Mesothelial cell of epicardium (in vitro differentiated cells): ENCODE measurements around the gene MACROD2. TPM values are rescaled to one million over a fixed set of nuclear protein-coding genes. Genes with fewer than 3 reads are reported as not detected.

Source experiments
- DNase-seq, 2 experiments: peaks; one replicate each; pipeline ENCODE4 v3.0.0; 2021; ENCODE audit warnings: low spot score in 2 of 2; ENCODE audit not compliant: unreplicated experiment in 2 of 2
- H3K27ac Mint-ChIP-seq: 2 replicates; pipeline ENCODE4 v1.8.0; 2021; ENCODE audit warnings: mixed read lengths
- H3K27me3 Mint-ChIP-seq: 2 replicates; pipeline ENCODE4 v1.8.0; 2021; ENCODE audit warnings: low read depth, mixed read lengths
- H3K36me3 Mint-ChIP-seq: 2 replicates; pipeline ENCODE4 v1.8.0; 2021; ENCODE audit warnings: mixed read lengths
- H3K4me1 Mint-ChIP-seq: 2 replicates; pipeline ENCODE4 v1.8.0; 2021; ENCODE audit warnings: mixed read lengths
- H3K4me3 Mint-ChIP-seq: 2 replicates; pipeline ENCODE4 v1.8.0; 2021; ENCODE audit warnings: mild to moderate bottlenecking, moderate library complexity, mixed read lengths
- H3K9me3 Mint-ChIP-seq: 2 replicates; pipeline ENCODE4 v1.8.0; 2021; ENCODE audit warnings: mixed read lengths
- total RNA-seq: library from RNA; stranded (reverse); gene quantifications from 3 replicates; pipeline ENCODE4 v1.2.1, GENCODE V29; 2021
- TF ChIP-seq, protein P1 (sequence below): fragments of 200-600 bp; sonication (generic); IDR thresholded peaks from one replicate; pipeline ENCODE4 v1.5.0; 2021; ENCODE audit warnings: antibody characterized with exemption; ENCODE audit not compliant: unreplicated experiment

MACROD2 gene
- total RNA-seq, 1 donor from 2014 or later: 10.0 TPM

DNA sequence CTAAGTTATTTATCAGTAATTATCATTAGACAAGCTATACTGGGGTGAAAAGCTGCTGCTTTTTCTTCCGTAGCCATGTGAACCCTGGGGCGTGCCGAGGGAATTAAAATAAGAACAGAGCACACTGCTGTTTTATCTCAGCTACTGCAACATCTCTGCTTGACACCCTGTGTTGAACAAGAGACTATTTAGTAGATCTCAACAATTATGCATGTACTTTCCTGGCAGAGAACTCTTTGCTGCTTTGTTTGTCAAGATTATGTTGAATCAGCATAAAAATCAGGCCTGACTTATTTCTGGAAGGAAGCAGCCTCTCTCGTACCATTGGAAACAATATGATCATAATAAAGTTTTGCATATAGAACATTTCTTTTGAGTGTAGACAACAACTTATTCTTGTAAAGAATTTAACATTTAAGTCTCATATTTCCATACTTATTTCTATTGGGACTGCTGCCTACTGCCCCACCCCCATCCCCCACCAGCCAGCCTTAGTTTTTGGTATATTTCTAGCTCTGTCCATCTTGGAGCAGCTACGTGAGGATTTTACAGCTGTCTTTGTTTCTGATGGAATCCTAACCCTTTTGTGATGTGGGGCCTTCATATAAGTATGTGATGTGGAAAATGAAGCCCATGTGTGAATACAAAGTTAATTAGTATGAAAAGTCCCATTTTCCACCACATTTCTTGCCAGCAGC, 1566.5 kb downstream of the MACROD2 start:
- Mint-ChIP-seq H3K36me3 (no peaks in the 10 kb centered on the region), H3K4me1 (peaks cover 47% of the 10 kb centered on the region), H3K27me3 (no peaks in the 10 kb centered on the region), H3K27ac (no peak overlapping the region), H3K4me3 (no peak overlapping the region), H3K9me3 (peaks cover 5% of the 10 kb centered on the region)
- TF ChIP-seq, protein P1, sequence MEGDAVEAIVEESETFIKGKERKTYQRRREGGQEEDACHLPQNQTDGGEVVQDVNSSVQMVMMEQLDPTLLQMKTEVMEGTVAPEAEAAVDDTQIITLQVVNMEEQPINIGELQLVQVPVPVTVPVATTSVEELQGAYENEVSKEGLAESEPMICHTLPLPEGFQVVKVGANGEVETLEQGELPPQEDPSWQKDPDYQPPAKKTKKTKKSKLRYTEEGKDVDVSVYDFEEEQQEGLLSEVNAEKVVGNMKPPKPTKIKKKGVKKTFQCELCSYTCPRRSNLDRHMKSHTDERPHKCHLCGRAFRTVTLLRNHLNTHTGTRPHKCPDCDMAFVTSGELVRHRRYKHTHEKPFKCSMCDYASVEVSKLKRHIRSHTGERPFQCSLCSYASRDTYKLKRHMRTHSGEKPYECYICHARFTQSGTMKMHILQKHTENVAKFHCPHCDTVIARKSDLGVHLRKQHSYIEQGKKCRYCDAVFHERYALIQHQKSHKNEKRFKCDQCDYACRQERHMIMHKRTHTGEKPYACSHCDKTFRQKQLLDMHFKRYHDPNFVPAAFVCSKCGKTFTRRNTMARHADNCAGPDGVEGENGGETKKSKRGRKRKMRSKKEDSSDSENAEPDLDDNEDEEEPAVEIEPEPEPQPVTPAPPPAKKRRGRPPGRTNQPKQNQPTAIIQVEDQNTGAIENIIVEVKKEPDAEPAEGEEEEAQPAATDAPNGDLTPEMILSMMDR: no peak
- DNase-seq: no peak

DNA sequence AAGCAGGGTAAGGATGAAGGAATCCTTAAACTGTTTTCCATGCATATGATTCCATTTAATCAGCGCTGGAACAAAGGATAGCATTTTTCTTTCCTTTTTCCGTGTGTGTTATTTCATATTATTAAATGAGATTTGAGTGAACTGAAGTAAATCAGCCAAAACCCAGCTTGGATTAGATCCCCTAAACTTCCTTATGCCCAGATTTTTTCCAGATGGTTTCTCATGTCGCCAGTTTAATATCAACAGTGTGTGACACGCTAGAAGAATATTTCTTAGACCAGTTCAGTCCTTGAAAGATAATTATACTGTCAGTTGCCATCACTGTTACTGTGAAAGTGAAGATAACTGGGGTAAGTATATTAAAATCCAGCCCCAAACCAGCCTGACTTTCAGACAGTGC, 1568.5 kb downstream of the MACROD2 start:
- Mint-ChIP-seq H3K36me3 (no peaks in the 10 kb centered on the region), H3K27ac (no peak overlapping the region), H3K27me3 (no peaks in the 10 kb centered on the region), H3K4me1 (peaks cover 31% of the 10 kb centered on the region), H3K9me3 (peaks cover 8% of the 10 kb centered on the region), H3K4me3 (no peak overlapping the region)
- no peak for DNase-seq
- TF ChIP-seq, protein P1: no peak

DNA sequence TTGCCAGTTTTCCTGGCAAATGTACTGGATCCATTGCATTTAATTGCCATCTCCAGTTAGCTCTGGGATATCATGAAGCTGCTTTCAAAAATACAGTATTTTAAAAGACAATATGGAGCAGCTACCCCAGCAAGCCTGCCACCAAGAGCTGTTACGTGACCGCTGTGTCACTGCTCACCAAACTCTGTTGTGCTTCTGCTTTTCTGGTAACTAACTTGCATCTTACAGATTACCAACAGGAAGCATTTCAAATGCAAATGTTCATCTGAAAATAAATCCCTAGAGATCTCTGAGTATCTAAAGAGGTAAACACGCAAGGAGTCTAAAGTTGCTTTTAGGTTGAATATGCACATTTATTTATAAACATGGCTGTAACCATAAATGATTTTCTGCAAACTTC, 1569.7 kb downstream of the MACROD2 start:
- no peaks in the 10 kb centered on the region for H3K27me3 Mint-ChIP-seq
- H3K4me1 Mint-ChIP-seq: peaks cover 31% of the 10 kb centered on the region
- TF ChIP-seq, protein P1: no peak
- peaks cover 7% of the 10 kb centered on the region for H3K9me3 Mint-ChIP-seq
- H3K4me3 Mint-ChIP-seq: no peak overlapping the region
- DNase-seq: no peak
- no peak overlapping the region for H3K27ac Mint-ChIP-seq
- H3K36me3 Mint-ChIP-seq: no peaks in the 10 kb centered on the region

DNA sequence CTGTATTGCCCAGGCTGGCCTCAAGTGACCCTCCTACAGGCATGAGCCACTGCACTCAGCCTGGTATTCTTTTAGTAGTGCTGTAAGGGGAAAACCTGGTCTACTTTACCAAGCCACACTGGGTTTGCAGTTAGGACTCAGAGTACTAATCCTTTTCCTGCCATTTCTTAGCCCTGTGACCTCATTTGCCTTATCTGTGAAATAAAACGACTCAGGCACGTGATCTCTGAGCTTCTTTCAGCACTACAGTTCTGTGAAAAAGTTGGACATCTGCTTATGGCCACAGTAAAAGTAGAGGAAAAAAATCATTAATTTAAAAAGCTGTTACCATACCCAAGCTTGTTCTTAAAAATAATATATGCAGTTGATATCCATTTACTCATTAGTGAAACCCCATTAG, 1570.5 kb downstream of the MACROD2 start:
- Mint-ChIP-seq H3K4me3 (no peak overlapping the region), H3K4me1 (peaks cover 31% of the 10 kb centered on the region), H3K27ac (no peak overlapping the region), H3K27me3 (no peaks in the 10 kb centered on the region), H3K36me3 (no peaks in the 10 kb centered on the region), H3K9me3 (peaks cover 7% of the 10 kb centered on the region)
- TF ChIP-seq, protein P1: no peak
- no peak for DNase-seq

DNA sequence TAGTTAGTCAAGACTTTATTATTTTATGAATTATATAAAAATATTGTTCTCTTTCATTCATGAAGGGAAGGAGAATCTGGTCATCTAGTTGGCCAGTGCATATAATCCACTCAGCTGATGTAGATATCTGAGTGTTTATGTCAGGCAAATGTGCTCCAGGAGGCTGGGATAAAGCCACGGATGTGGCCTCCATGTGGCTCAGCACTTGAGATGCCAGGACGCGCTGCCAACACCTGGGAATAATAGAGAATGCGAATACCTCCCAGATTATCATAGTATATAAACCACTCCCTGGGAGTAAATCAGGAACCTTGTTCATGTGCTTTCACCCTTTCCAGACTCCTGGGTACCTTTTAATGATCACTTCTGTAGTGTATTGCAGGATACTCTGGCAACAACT, 1571.9 kb downstream of the MACROD2 start:
- Mint-ChIP-seq H3K36me3 (no peaks in the 10 kb centered on the region), H3K4me1 (peaks cover 27% of the 10 kb centered on the region), H3K4me3 (no peak overlapping the region), H3K27ac (no peak overlapping the region), H3K27me3 (no peaks in the 10 kb centered on the region), H3K9me3 (peaks cover 7% of the 10 kb centered on the region)
- TF ChIP-seq, protein P1: no peak
- no peak for DNase-seq
